ENCODE measurements around the gene NDUFB2.

The NDUFB2 gene

GRCh38 chr7:140714331-140715040 lies 18.0 kb downstream of the NDUFB2 start:
- TF ChIP-seq CTCF (IDR thresholded peaks at IDR 0.05) (no peak), ZFX (IDR thresholded peaks at IDR 0.05; ENCODE audit: borderline replicate concordance) (no peak)

GRCh38 chr7:140719721-140720120 lies 23.2 kb downstream of the NDUFB2 start:
- no peak overlapping the region for H3K27ac ChIP-seq

More at GRCh38 chr7:140714331-140715040, 18.0 kb downstream of the NDUFB2 start:
- H3K27ac ChIP-seq = no peak overlapping the region

GRCh38 chr7:140722254-140722653 lies 25.7 kb downstream of the NDUFB2 start:
- no peak for TF ChIP-seq ZFX (IDR thresholded peaks at IDR 0.05; ENCODE audit: borderline replicate concordance)
- no peak for TF ChIP-seq CTCF (IDR thresholded peaks at IDR 0.05)
- H3K27ac ChIP-seq = no peak overlapping the region

More at GRCh38 chr7:140719721-140720120, 23.2 kb downstream of the NDUFB2 start:
- TF ChIP-seq ZFX (IDR thresholded peaks at IDR 0.05; ENCODE audit: borderline replicate concordance) (no peak), CTCF (IDR thresholded peaks at IDR 0.05) (no peak)

- no peak overlapping the region for H3K27ac ChIP-seq
- TF ChIP-seq ZFX (IDR thresholded peaks at IDR 0.05; ENCODE audit: borderline replicate concordance) (no peak), CTCF (IDR thresholded peaks at IDR 0.05) (no peak)
These were observed 26.5 kb downstream of the NDUFB2 start for GRCh38 chr7:140723006-140723405.

GRCh38 chr7:140723574-140723973 lies 27.1 kb downstream of the NDUFB2 start:
- TF ChIP-seq CTCF (IDR thresholded peaks at IDR 0.05) = no peak
- no peak for TF ChIP-seq ZFX (IDR thresholded peaks at IDR 0.05; ENCODE audit: borderline replicate concordance)
- no peak overlapping the region for H3K27ac ChIP-seq

- TF ChIP-seq ZFX (IDR thresholded peaks at IDR 0.05; ENCODE audit: borderline replicate concordance) (no peak), CTCF (IDR thresholded peaks at IDR 0.05) (no peak)
- no peak overlapping the region for H3K27ac ChIP-seq
These were observed 28.2 kb downstream of the NDUFB2 start for GRCh38 chr7:140724706-140725105.

- TF ChIP-seq ZFX (IDR thresholded peaks at IDR 0.05; ENCODE audit: borderline replicate concordance) (no peak), CTCF (IDR thresholded peaks at IDR 0.05) (peak; percentile 61)
- no peak overlapping the region for H3K27ac ChIP-seq
These were observed 29.8 kb downstream of the NDUFB2 start for GRCh38 chr7:140726281-140726680.
